Measurements from ENCODE around the gene OTOF. TPM values are rescaled to one million over a fixed set of nuclear protein-coding genes. Genes with fewer than 3 reads are reported as not detected.

Gene OTOF
- total and polyA plus RNA-seq, 2 of the 4 experiments (the other 2 are of a cell fraction), result 0.03 TPM; not detected in 1

GRCh38 chr2:26479131-26479788 is 1.3 kb upstream of the OTOF start:
- no peak overlapping the region for H3K18ac ChIP-seq (ENCODE audit: low read depth, low read length)
- no peak overlapping the region for H3K4me2 ChIP-seq (ENCODE audit: low read depth, low read length)
- no peak overlapping the region for H3K4ac ChIP-seq (ENCODE audit: low read depth, low read length)
- no peak overlapping the region for H4K8ac ChIP-seq (ENCODE audit: low read depth in 2 of 2, low read length in 2 of 2)
- ChIA-PET POLR2A (ENCODE audit: unreplicated experiment) (no interaction called here), CTCF (no interaction called here)
- ATAC-seq (ENCODE audit: low read depth) (no peak), DNase-seq (no peak)
- H2AFZ ChIP-seq (replicated peaks; ENCODE audit: low read length, poor library complexity), result no peak overlapping the region
- H3K56ac ChIP-seq (ENCODE audit: extremely low read depth, insufficient read depth, low read length), result no peak overlapping the region
- TF ChIP-seq SMC3 (IDR thresholded peaks at IDR 0.05; ENCODE audit: low read depth, low read length), result no peak
- TF ChIP-seq, protein P1, sequence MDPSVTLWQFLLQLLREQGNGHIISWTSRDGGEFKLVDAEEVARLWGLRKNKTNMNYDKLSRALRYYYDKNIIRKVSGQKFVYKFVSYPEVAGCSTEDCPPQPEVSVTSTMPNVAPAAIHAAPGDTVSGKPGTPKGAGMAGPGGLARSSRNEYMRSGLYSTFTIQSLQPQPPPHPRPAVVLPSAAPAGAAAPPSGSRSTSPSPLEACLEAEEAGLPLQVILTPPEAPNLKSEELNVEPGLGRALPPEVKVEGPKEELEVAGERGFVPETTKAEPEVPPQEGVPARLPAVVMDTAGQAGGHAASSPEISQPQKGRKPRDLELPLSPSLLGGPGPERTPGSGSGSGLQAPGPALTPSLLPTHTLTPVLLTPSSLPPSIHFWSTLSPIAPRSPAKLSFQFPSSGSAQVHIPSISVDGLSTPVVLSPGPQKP (IDR thresholded peaks at IDR 0.05; ENCODE audit: borderline replicate concordance, low read depth, low read length), result no peak
- TF ChIP-seq, protein P2, sequence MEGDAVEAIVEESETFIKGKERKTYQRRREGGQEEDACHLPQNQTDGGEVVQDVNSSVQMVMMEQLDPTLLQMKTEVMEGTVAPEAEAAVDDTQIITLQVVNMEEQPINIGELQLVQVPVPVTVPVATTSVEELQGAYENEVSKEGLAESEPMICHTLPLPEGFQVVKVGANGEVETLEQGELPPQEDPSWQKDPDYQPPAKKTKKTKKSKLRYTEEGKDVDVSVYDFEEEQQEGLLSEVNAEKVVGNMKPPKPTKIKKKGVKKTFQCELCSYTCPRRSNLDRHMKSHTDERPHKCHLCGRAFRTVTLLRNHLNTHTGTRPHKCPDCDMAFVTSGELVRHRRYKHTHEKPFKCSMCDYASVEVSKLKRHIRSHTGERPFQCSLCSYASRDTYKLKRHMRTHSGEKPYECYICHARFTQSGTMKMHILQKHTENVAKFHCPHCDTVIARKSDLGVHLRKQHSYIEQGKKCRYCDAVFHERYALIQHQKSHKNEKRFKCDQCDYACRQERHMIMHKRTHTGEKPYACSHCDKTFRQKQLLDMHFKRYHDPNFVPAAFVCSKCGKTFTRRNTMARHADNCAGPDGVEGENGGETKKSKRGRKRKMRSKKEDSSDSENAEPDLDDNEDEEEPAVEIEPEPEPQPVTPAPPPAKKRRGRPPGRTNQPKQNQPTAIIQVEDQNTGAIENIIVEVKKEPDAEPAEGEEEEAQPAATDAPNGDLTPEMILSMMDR (conservative IDR thresholded peaks at IDR 0.05; ENCODE audit: low read depth, low read length), result no peak
- TF ChIP-seq BHLHE40 (IDR thresholded peaks at IDR 0.05; ENCODE audit: low read depth, low read length), result no peak
- TF ChIP-seq MAZ (IDR thresholded peaks at IDR 0.05; ENCODE audit: borderline replicate concordance, low read depth, low read length), result no peak
- TF ChIP-seq CHD1 (IDR thresholded peaks at IDR 0.05; ENCODE audit: low read depth, low read length), result no peak
- TF ChIP-seq MAFK (IDR thresholded peaks at IDR 0.05; ENCODE audit: low read depth, low read length), result no peak
- no peaks in the 10 kb centered on the region for H3K9me3 ChIP-seq (ENCODE audit: control insufficient read depth, insufficient read depth, low read length)
- no peak overlapping the region for H3K23ac ChIP-seq (ENCODE audit: low read depth, low read length)
- peaks cover 8% of the 10 kb centered on the region; the same call in 1 of the 2 replicates for H3K27me3 ChIP-seq (ENCODE audit: control insufficient read depth, insufficient read depth, low read length)
- WGBS, 2 experiments (ENCODE audit: extremely low coverage in 2 of 2, insufficient read length in 1 of 2), result 100% methylated on average over 4 of the region's 25 CpGs; no CpG with 5 or more reads in 1 of the 2 experiments
- no peaks in the 10 kb centered on the region for H4K20me1 ChIP-seq (ENCODE audit: insufficient read depth, low read length)
- dilution Hi-C loops (cut with HindIII; ENCODE audit: low sequenced_read_pairs, unreplicated experiment) (no loop called here), intact Hi-C loops (cut with micrococcal nuclease) (no loop called here), in situ Hi-C loops (cut with MboI; ENCODE audit: low sequenced_read_pairs) (no loop called here)
- no TSS peak for BruUV-seq (replicated peaks)
- H4K91ac ChIP-seq (ENCODE audit: insufficient read depth, low read depth, low read length), result no peak overlapping the region
- no peaks in the 10 kb centered on the region for H3K79me1 ChIP-seq (ENCODE audit: low read depth in 1 of 2, low read length in 2 of 2)
- no peak overlapping the region for H2BK5ac ChIP-seq (ENCODE audit: low read depth, low read length, poor library complexity, severe bottlenecking)
- no peak overlapping the region for H3K4me3 ChIP-seq (ENCODE audit: insufficient read depth, low read depth, low read length)
- H3K14ac ChIP-seq (replicated peaks; ENCODE audit: low read depth, low read length), result no peak overlapping the region
- H3K4me1 ChIP-seq (ENCODE audit: control insufficient read depth, insufficient read depth, low read length), result no peaks in the 10 kb centered on the region
- H3K27ac ChIP-seq (ENCODE audit: insufficient read depth, low read length), result no peak overlapping the region
- no peak overlapping the region for H2AK5ac ChIP-seq (ENCODE audit: low read depth, low read length)
- no peak overlapping the region for H2AK9ac ChIP-seq (replicated peaks; ENCODE audit: low read depth, low read length, poor library complexity)
- no peak overlapping the region for H3K9ac ChIP-seq (ENCODE audit: low read depth, low read length)
- H2BK15ac ChIP-seq (ENCODE audit: low read depth, low read length), result no peak overlapping the region
- no peak overlapping the region for H4K5ac ChIP-seq (ENCODE audit: low read depth, low read length)
- peaks cover 6% of the 10 kb centered on the region for H3K9me1 ChIP-seq (ENCODE audit: insufficient read depth, low read length)
- H2BK120ac ChIP-seq (ENCODE audit: low read depth, low read length), result no peak overlapping the region
- H3K36me3 ChIP-seq (ENCODE audit: control insufficient read depth, insufficient read depth, low read length), result no peaks in the 10 kb centered on the region
- no peak overlapping the region for H2BK20ac ChIP-seq (ENCODE audit: low read depth, low read length)
